Thyroid gland (tissue), 4 donors: ENCODE measurements around the gene OGDH.

Experiments used
- CTCF ChIP-seq, 6 experiments: fragments of 200-600 bp in 3 of 6; fragments of 450-650 bp in 3 of 6; sonication (generic) in 3 of 6; IDR thresholded peaks; one replicate each; pipeline ENCODE4 v1.5.1; 2016 to 2019; ENCODE audit warnings: antibody characterized with exemption in 6 of 6, mild to moderate bottlenecking in 2 of 6, inconsistent platforms in 1 of 6, moderate library complexity in 1 of 6
- POLR2A ChIP-seq, 2 donors: fragments of 450-650 bp; IDR thresholded peaks; one replicate each; pipeline ENCODE4 v1.6.1; 2017; ENCODE audit warnings: antibody characterized with exemption in 2 of 2, mild to moderate bottlenecking in 2 of 2, moderate library complexity in 1 of 2

- TF ChIP-seq POLR2A (IDR thresholded peaks at IDR 0.05) (no peak), CTCF (IDR thresholded peaks at IDR 0.05) (no peak)
Measured at GRCh38 chr7:44665531-44666213, 59.2 kb downstream of the OGDH start.
